Erythroblast (primary cell): ENCODE data around the gene LAMC2.

Experiments
- GATA1 ChIP-seq: IDR thresholded peaks from 2 replicates; pipeline ENCODE4 v1.6.1; 2011; ENCODE audit warnings: low read depth, mild to moderate bottlenecking, control low read depth, low read length, moderate library complexity
- POLR2A ChIP-seq: IDR thresholded peaks from 2 replicates; pipeline ENCODE4 v1.6.1; 2011; ENCODE audit warnings: mild to moderate bottlenecking, low read length

GRCh38 chr1:183281039-183281438, 95.0 kb downstream of the LAMC2 start:
- TF ChIP-seq POLR2A (no peak), GATA1 (no peak)
